Activated CD4-positive, alpha-beta T cell treated with anti-CD3 and anti-CD28 coated beads, Interleukin-2, amount 10 ng/mL, durations not matched to agents 7 days and 5 days (primary cell): ENCODE measurements around the gene BDP1. TPM values are rescaled to one million over a fixed set of nuclear protein-coding genes. Genes with fewer than 3 reads are reported as not detected.
"Not testable (repeated sequence)": the region's sequence is repeated elsewhere in the genome, so short reads cannot be mapped to it uniquely, and the experiment has no call there.

ENCODE experiments used
- CTCF ChIA-PET: fragments of 350-600 bp; sonication (Branson Sonifier 250); formaldehyde crosslinking; loops from one replicate; lab custom pipeline; 2021; ENCODE audit warnings: antibody characterized with exemption; lab: Charles Lee
- POLR2A ChIA-PET: fragments of 350-600 bp; sonication (Branson Sonifier 250); formaldehyde crosslinking; loops from one replicate; lab custom pipeline; 2021; ENCODE audit warnings: antibody characterized with exemption; lab: Charles Lee
- DNase-seq: peaks from one replicate; pipeline ENCODE4 v3.0.0-alpha.2; 2020
- H3K27ac Mint-ChIP-seq: one replicate; pipeline ENCODE4 v1.8.0; 2021; ENCODE audit warnings: mild to moderate bottlenecking, moderate library complexity, mixed read lengths
- H3K27me3 Mint-ChIP-seq: one replicate; pipeline ENCODE4 v1.8.0; 2021; ENCODE audit warnings: mixed read lengths
- H3K36me3 Mint-ChIP-seq: one replicate; pipeline ENCODE4 v1.8.0; 2021; ENCODE audit warnings: low read depth, mixed read lengths
- H3K4me1 Mint-ChIP-seq: one replicate; pipeline ENCODE4 v1.8.0; 2021; ENCODE audit warnings: mixed read lengths
- H3K4me3 Mint-ChIP-seq: one replicate; pipeline ENCODE4 v1.8.0; 2021; ENCODE audit warnings: mild to moderate bottlenecking, moderate library complexity, mixed read lengths
- H3K9me3 Mint-ChIP-seq: one replicate; pipeline ENCODE4 v1.8.0; 2021; ENCODE audit warnings: mixed read lengths
- total RNA-seq, 2 experiments: library from RNA; stranded (reverse); gene quantifications; one replicate each; pipeline ENCODE4 v1.2.3, GENCODE V29; 2021

Gene BDP1, protein sequence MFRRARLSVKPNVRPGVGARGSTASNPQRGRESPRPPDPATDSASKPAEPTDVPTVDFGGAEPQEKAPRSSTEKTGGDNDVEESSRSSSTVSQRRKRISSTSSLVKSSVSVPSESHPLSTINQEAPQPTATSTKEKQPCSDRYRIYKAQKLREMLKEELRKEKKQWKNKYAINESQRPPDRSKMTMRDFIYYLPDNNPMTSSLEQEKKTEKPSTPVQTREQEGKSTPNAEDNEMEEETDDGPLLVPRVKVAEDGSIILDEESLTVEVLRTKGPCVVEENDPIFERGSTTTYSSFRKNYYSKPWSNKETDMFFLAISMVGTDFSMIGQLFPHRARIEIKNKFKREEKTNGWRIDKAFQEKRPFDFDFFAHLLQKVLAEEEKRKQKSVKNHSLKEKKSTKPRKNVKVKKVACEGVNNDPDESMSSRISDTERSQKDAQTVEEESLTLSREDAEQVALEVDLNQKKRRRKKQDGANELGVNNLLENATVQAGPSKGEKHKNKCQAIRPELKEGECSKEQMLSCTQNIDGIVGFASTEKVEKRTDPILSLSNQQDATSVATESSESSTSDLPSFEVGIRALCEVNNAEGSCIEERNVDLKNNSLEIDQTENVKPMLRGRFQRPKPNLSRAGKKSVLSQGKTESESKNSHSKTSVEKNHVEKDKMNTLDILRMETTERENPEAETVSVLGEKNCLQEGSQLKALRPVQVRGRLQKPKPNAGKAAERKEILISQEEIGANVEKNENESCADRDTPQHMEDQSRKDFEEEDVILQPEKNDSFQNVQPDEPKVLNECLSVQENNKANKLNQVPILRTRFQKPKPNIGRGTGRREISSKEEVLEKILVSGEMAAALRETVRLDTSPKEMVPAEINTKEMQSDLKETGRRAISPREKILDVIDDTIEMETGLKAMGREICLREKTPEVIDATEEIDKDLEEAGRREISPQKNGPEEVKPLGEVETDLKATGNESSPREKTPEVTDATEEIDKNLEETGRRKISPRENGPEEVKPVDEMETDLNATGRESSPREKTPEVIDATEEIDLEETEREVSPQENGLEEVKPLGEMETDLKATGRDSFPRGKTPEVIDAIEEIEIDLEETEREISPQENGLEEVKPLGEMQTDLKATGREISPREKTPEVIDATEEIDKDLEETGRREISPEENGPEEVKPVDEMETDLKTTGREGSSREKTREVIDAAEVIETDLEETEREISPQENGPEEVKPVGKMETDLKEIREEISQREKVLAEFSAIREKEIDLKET (N-terminal part only)
- 10 to 100 TPM; 32.3 to 34.2 TPM for total RNA-seq

DNA sequence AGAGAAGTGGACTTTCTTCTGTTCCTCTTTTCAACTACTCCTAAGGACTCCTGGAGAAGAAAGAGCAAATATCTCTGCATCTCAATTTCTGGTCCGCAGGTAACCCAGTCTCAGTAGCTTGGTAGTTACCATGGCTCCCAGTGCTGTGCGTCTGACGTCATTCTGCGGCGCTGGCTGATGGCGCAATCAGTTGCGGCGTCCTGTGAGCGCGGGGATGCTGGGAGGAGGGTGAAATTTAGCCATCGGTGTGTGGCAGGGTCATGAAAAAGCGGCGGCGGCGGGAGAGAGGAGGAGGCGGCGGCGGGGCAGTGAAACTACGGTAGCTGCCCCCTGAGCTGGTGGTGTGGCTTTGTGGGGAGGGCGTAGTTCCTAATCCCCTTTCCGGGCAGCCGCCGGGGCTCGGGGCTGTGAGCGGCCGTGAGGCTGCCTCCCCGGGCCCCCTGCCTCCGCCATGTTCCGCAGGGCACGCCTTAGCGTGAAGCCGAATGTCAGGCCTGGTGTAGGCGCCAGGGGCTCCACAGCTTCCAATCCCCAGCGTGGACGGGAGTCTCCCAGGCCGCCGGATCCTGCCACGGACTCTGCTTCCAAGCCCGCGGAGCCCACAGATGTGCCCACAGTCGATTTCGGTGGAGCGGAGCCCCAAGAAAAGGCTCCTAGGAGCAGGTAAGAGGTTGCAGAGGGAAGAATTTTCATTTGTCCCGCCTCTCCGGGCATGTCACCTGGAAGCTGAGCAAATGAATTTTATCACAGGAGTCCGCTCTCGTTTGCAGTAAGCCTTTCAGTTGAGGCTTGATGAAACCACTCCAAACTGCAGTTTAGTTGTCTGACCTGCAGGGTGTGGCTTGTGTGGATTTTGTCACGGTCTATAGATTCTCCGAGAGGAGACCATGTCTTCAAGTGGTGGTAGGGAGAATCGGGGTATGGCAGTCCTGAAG is at the start of gene BDP1:
TSS of gene BDP1 (plus strand) at position 225 of the 935 bp plus-strand sequence. CDS start at position 452, 227 bp downstream.
- ChIA-PET POLR2A (no interaction called here), CTCF (interaction anchor here (0.6 to 1.2 kb wide), 2 partner anchors 19 to 30 kb away, joined by 3 read pairs; no protein-coding TSS in a partner anchor)
- peak; percentile 97 for DNase-seq

DNA sequence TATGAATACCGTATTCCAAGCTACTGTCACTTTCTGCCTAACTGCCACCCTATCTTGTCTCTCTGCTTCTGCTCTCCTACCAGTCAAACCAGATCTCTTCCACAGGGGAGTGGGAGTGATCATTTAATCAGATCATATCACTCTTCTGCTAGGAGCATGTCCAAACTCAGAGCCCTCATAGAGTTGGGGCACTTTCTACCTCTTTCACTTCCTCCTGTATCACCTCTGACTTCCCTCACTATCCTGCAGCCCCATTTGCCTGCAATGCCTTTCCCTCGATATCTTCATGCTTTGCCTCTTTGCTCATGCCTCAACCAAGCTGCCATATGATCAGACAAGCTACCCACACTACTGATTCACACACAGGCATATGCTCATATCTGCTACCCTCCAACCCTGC is 45.4 kb upstream of the BDP1 start:
- H3K4me3 Mint-ChIP-seq, DNase-seq, POLR2A ChIA-PET, H3K9me3 Mint-ChIP-seq, H3K4me1 Mint-ChIP-seq, CTCF ChIA-PET, H3K27ac Mint-ChIP-seq, H3K36me3 Mint-ChIP-seq: not testable (repeated sequence)
- H3K27me3 Mint-ChIP-seq: peaks cover 33% of the 10 kb centered on the region

More for the DNA sequence above, at the start of gene BDP1:
- Mint-ChIP-seq H3K27ac (peak within 1 kb of the TSS; percentile 100), H3K27me3 (peaks cover 2% of the 10 kb centered on the region), H3K4me3 (peak within 1 kb of the TSS; percentile 100), H3K4me1 (peaks cover 31% of the 10 kb centered on the region), H3K36me3 (peaks cover 20% of the 10 kb centered on the region), H3K9me3 (no peaks in the 10 kb centered on the region)

DNA sequence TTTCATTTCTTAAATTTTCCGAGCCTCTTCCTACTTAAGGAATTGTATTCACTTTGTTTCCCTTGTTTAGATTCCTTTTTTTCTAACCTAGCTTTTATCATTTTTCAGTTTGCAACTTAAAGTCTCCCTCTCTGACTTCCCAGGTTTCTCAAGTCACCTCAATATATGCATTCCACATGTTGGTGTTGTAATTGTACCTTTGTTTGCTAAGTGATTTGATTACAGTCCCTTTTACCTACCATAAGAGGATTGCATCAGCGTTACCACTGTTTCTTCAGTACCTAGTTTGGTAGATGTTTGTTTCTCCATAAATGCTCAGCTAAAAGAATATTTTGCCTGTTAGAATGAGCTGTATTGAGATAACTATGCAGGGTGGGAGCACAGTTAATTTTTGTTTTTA is 39.8 kb upstream of the BDP1 start:
- DNase-seq, CTCF ChIA-PET, H3K4me3 Mint-ChIP-seq, POLR2A ChIA-PET, H3K4me1 Mint-ChIP-seq, H3K9me3 Mint-ChIP-seq, H3K27ac Mint-ChIP-seq, H3K36me3 Mint-ChIP-seq: not testable (repeated sequence)
- peaks cover 48% of the 10 kb centered on the region for H3K27me3 Mint-ChIP-seq

DNA sequence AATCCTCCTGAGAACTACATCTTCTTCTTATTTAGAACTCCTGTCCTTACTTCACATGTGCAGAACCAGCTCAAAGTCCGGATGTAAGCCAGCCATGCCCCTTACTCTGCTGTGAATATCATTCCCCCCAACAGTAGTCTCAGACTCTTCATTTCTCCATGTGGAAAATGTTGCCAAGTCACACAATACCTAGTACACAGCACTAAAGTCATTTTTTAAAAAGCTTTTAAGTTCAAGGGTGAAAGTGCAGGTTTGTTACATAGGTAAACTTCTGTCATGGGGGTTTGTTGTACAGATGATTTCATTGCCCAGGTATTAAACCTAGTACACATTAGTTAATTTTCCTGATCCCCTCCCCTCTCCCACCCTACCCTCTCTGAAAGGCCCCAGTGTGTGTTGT is 37.4 kb upstream of the BDP1 start:
- H3K36me3 Mint-ChIP-seq, H3K27ac Mint-ChIP-seq, DNase-seq, H3K4me1 Mint-ChIP-seq, CTCF ChIA-PET, H3K9me3 Mint-ChIP-seq, H3K4me3 Mint-ChIP-seq, POLR2A ChIA-PET: not testable (repeated sequence)
- peaks cover 50% of the 10 kb centered on the region for H3K27me3 Mint-ChIP-seq

DNA sequence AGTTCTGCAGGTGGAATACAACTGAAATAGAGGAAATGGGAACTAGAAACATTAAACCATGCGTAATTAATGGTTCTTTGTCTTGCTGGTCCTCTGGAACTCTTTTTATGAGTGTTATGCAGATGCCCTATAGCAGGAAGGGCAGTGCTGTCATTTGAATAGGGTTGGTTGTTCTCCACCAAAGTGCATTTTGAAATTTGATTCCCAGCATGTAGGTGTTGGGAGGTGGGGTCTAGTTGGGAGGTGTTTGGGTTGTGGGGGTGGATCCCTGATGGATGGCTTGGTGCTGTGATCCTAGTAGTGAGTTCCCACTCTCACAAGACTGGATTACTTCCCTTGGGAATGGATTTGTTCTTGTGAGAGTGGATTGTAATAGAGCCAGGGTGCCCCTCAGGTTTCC is 34.2 kb upstream of the BDP1 start:
- H3K36me3 Mint-ChIP-seq, POLR2A ChIA-PET, H3K4me3 Mint-ChIP-seq, H3K9me3 Mint-ChIP-seq, H3K27ac Mint-ChIP-seq, CTCF ChIA-PET, H3K4me1 Mint-ChIP-seq, DNase-seq: not testable (repeated sequence)
- H3K27me3 Mint-ChIP-seq: peaks cover 34% of the 10 kb centered on the region

DNA sequence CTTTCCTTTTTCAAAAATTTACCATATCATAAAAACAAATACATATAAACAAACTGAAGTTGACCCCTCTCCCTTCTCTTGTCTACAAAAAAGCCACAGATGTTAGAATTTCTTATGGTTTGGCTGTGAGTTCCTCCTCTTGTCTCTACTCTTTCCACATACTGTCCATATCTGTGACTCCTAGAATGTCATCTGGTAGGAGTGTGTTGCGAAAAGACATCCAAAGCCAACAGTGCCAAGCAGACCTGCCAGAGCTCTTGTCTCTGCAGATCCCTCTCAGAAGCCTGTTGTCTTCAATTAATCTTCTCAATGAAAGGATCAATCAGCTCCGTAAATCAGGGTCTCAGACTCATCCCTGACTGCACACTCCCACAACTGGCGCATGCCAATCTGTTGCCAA is 31.6 kb upstream of the BDP1 start:
- POLR2A ChIA-PET, CTCF ChIA-PET, H3K36me3 Mint-ChIP-seq, H3K9me3 Mint-ChIP-seq, H3K27ac Mint-ChIP-seq, DNase-seq, H3K4me3 Mint-ChIP-seq, H3K4me1 Mint-ChIP-seq: not testable (repeated sequence)
- peaks cover 23% of the 10 kb centered on the region for H3K27me3 Mint-ChIP-seq

DNA sequence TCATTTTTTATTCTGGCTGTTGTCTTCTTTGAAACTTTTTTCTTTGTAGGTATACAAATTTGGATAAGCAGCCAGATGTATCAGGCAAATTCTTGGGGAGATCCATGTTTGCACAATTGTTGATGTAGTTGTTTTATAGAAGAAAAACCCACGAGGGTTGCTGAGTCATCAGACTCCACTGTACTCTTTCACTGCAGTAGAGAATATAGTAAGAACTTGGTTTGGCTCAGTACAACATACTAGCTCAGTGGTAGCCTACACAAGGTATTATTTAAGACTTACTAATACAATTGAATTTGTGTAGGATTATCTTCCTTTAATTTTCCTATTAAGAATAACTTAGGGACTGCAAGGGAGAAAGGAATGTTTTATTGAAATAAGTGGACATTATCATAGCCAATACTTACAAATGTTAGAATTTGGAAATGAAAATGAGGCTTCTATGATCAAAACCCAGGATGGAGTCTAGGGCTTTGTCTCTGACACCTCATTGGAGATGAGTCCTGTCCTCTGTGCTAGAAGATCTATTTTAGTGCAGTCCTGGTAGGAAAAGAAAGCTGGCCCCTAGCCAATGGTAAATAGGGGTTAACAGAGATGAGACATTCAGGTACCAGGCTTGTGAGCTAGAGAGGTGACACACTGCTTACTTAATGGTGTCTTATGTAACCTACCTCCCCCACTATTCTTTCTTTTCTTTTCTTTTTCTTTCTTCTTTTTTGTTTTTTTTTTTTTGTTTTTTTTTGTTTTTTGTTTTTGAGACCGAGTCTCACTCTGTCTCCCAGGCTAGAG is 28.6 kb upstream of the BDP1 start:
- H3K9me3 Mint-ChIP-seq, POLR2A ChIA-PET, DNase-seq, H3K4me3 Mint-ChIP-seq, H3K36me3 Mint-ChIP-seq, CTCF ChIA-PET, H3K4me1 Mint-ChIP-seq, H3K27ac Mint-ChIP-seq: not testable (repeated sequence)
- peaks cover 12% of the 10 kb centered on the region for H3K27me3 Mint-ChIP-seq

DNA sequence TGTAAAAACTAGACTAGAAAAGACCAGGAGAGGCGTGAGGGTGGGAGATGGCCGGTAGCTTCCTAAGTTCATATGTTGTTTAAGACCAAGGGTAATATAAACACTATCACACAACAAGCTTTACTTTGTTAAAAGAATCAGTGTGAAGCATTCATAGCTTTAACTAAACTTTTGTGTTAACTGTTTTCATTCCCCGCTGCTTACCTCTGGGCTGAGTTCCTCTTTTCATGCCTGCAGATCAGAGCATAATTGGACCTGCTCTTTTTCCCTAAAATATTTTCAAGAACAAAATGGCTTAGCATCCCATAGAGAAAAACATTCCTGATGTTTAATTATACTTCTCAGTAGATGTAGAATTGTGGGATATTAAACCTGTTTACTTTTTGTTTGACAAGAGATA is 23.0 kb upstream of the BDP1 start:
- CTCF ChIA-PET, H3K9me3 Mint-ChIP-seq, H3K4me1 Mint-ChIP-seq, H3K4me3 Mint-ChIP-seq, H3K36me3 Mint-ChIP-seq, DNase-seq, POLR2A ChIA-PET, H3K27ac Mint-ChIP-seq: not testable (repeated sequence)
- H3K27me3 Mint-ChIP-seq: peaks cover 16% of the 10 kb centered on the region

DNA sequence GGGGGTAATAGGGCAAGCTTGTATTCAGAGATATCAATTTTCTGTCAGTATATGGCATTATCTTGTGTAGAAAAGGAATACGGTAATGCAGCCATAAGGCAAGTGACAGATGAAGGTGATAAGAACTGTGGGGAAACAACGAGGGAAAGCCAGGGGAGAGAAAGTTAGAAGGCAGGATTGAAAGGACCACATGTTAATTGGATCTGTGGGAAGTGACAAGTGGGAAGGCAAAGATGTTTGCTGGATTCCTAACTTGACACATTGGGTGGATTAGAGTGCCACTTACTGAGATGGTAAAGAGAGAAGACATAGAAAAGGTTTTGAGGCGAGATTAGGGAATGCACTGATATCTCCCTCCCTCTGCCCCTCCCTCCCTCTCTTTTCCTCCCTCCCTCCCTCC is 20.6 kb upstream of the BDP1 start:
- H3K9me3 Mint-ChIP-seq, H3K4me3 Mint-ChIP-seq, H3K36me3 Mint-ChIP-seq, DNase-seq, H3K27ac Mint-ChIP-seq, CTCF ChIA-PET, H3K4me1 Mint-ChIP-seq, POLR2A ChIA-PET: not testable (repeated sequence)
- peaks cover 12% of the 10 kb centered on the region for H3K27me3 Mint-ChIP-seq

DNA sequence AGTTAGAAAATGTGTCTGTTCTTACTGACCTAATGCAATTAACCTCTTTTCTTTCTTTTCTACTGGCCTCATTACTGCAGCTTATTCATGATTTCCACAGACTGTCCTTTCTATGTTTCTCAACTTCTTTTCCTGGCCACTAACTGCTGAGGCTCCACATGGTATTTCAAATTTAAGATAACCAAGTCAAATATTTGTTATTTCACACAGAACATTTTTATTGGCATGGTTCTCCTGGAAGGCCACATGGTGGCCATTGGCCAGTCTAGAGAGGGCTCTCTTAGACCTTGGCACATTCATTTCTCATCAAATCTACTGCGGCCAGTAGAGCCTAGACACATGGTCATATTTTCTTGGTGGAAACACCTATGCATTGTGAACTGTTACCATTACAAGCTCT is 13.9 kb upstream of the BDP1 start:
- CTCF ChIA-PET: interaction anchor here (0.6 kb wide), 1 partner anchor 56 kb away, joined by 4 read pairs; no protein-coding TSS in a partner anchor
- H3K4me3 Mint-ChIP-seq, DNase-seq, H3K27ac Mint-ChIP-seq, H3K9me3 Mint-ChIP-seq, POLR2A ChIA-PET, H3K36me3 Mint-ChIP-seq, H3K4me1 Mint-ChIP-seq: not testable (repeated sequence)
- H3K27me3 Mint-ChIP-seq: peaks cover 29% of the 10 kb centered on the region

DNA sequence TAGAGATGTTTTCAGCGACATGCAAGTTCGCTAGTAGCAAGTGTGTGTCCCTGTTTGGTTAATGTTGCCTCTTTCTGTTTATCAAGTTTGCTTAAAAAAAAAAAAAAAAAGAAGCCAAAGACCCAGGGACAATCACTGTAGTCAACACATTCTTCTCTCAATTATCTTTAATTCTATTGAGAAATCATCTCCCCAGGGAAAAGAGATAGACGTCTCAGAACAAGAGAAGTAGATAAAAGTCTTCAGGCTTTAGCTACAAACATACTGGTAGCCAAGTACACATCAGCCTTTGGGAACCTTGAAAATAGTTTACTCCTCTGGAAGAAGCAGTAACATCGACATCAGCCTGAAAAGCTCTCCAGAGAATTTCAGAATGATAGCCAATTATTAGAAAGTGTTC is 11.6 kb upstream of the BDP1 start:
- DNase-seq, H3K9me3 Mint-ChIP-seq, POLR2A ChIA-PET, H3K4me3 Mint-ChIP-seq, H3K27ac Mint-ChIP-seq, CTCF ChIA-PET, H3K36me3 Mint-ChIP-seq: not testable (repeated sequence)
- H3K27me3 Mint-ChIP-seq: peaks cover 38% of the 10 kb centered on the region
- H3K4me1 Mint-ChIP-seq: peaks cover 11% of the 10 kb centered on the region
